Neural progenitor cell (in vitro differentiated cells): ENCODE results near the gene ZDHHC11.
"Not testable (repeated sequence)": the region's sequence is repeated elsewhere in the genome, so short reads cannot be mapped to it uniquely, and the experiment has no call there.

Experiments used
- CTCF ChIP-seq: fragments of 200-600 bp; sonication (generic); IDR thresholded peaks from 2 replicates; pipeline ENCODE4 v1.5.1; 2017; ENCODE audit warnings: antibody characterized with exemption, mild to moderate bottlenecking
- EZH2 ChIP-seq: fragments of 200-600 bp; sonication (generic); IDR thresholded peaks from 2 replicates; pipeline ENCODE4 v1.6.1; 2017; ENCODE audit warnings: antibody characterized with exemption, mild to moderate bottlenecking, moderate library complexity
- EZH2phosphoT487 ChIP-seq: fragments of 200-600 bp; sonication (generic); IDR thresholded peaks from 2 replicates; pipeline ENCODE4 v1.6.1; 2017; ENCODE audit warnings: antibody characterized with exemption

- not testable (repeated sequence) for TF ChIP-seq CTCF, EZH2phosphoT487, EZH2
These were observed 79.6 kb downstream of the ZDHHC11 start for GRCh38 chr5:771087-771781.
